Endothelial cell of umbilical vein (primary cell): ENCODE results near the gene EPC2. TPM values are rescaled to one million over a fixed set of nuclear protein-coding genes. Genes with fewer than 3 reads are reported as not detected.

Experiments used
- BruUV-seq: library from RNA; stranded (reverse); fragments of 400-500 nt; replicated peaks from 2 replicates; lab custom pipeline; 2021; lab: Mats Ljungman, UMichigan
- CTCF ChIA-PET: fragments of 300-600, 350-600 bp; sonication (Branson Sonifier 250); formaldehyde crosslinking; loops from one replicate; lab custom pipeline; 2021; ENCODE audit warnings: antibody characterized with exemption, inconsistent platforms; lab: Charles Lee
- POLR2A ChIA-PET: fragments of 300-600, 350-600 bp; sonication (Branson Sonifier 250); formaldehyde crosslinking; loops from one replicate; lab custom pipeline; 2021; ENCODE audit warnings: antibody characterized with exemption, inconsistent platforms; lab: Charles Lee
- DNase-seq: peaks from one replicate; pipeline ENCODE4 v3.0.0-alpha.2; 2011; ENCODE audit warnings: low read depth, low spot score
- FAIRE-seq: peaks from 2 replicates; lab custom pipeline; 2011; peaks lifted over from hg19 to GRCh38; lab: Jason Lieb, UNC
- H2AFZ ChIP-seq: 2 replicates; pipeline ENCODE4 v1.6.0; 2012; ENCODE audit warnings: low read depth, low read length, control low read depth, inconsistent platforms
- H3K27ac ChIP-seq: 2 replicates; pipeline ENCODE4 v1.5.1; 2011; ENCODE audit warnings: low read depth, mild to moderate bottlenecking, control low read depth, low read length, moderate library complexity; ENCODE audit not compliant: insufficient read depth
- H3K27me3 ChIP-seq, 2 experiments: 2 replicates each; pipeline versions ENCODE4 v1.6.0 to v1.6.1; 2011; ENCODE audit warnings: low read length in 2 of 2, mixed read lengths in 1 of 2; ENCODE audit not compliant: control insufficient read depth in 2 of 2, insufficient read depth in 2 of 2
- H3K36me3 ChIP-seq, 2 experiments: 2 replicates in 1 of 2; 3 replicates in 1 of 2; pipeline ENCODE4 v1.5.1; 2011; ENCODE audit warnings: low read length in 2 of 2, mild to moderate bottlenecking in 1 of 2, moderate library complexity in 1 of 2; ENCODE audit not compliant: control insufficient read depth in 2 of 2, insufficient read depth in 2 of 2; ENCODE audit errors: extremely low read depth in 1 of 2
- H3K4me1 ChIP-seq: 3 replicates; pipeline ENCODE4 v1.5.1; 2011; ENCODE audit warnings: mild to moderate bottlenecking, low read length; ENCODE audit not compliant: control insufficient read depth, insufficient read depth; ENCODE audit errors: extremely low read depth
- H3K4me2 ChIP-seq: 2 replicates; pipeline ENCODE4 v1.6.1; 2011; ENCODE audit warnings: low read length, control low read depth, mixed read lengths; ENCODE audit not compliant: insufficient read depth
- H3K4me3 ChIP-seq, 3 experiments: fragments of 200-600 bp in 1 of 3; sonication (generic), shearing (Covaris generic) in 1 of 3; replicated peaks in 1 of 3; 2 replicates each; pipeline ENCODE4 v1.5.1; 2011 to 2016; ENCODE audit warnings: control low read depth in 3 of 3, low read length in 3 of 3, mild to moderate bottlenecking in 2 of 3, inconsistent platforms in 1 of 3, low read depth in 1 of 3, moderate library complexity in 1 of 3; ENCODE audit not compliant: insufficient read depth in 1 of 3
- H3K79me2 ChIP-seq: 2 replicates; pipeline ENCODE4 v1.6.0; 2012; ENCODE audit warnings: low read length, inconsistent platforms; ENCODE audit not compliant: control insufficient read depth, insufficient read depth
- H3K9ac ChIP-seq: replicated peaks from 2 replicates; pipeline ENCODE3; 2011; ENCODE audit warnings: low read length, control low read depth; ENCODE audit not compliant: insufficient read depth; ENCODE audit errors: extremely low read depth
- H3K9me1 ChIP-seq: replicated peaks from 3 replicates; pipeline ENCODE4 v1.6.0; 2011; ENCODE audit warnings: mild to moderate bottlenecking, low read length; ENCODE audit not compliant: control insufficient read depth, insufficient read depth; ENCODE audit errors: extremely low read depth
- H3K9me3 ChIP-seq: replicated peaks from 2 replicates; pipeline ENCODE4 v1.5.1; 2012; ENCODE audit warnings: low read length, inconsistent platforms; ENCODE audit not compliant: control insufficient read depth, insufficient read depth
- H4K20me1 ChIP-seq: replicated peaks from 2 replicates; pipeline ENCODE3; 2011; ENCODE audit warnings: mild to moderate bottlenecking, low read length; ENCODE audit not compliant: control insufficient read depth, insufficient read depth; ENCODE audit errors: extremely low read depth
- FOS ChIP-seq: IDR thresholded peaks from 2 replicates; pipeline ENCODE4 v1.6.1; 2011; ENCODE audit warnings: mild to moderate bottlenecking, low read length, moderate library complexity, borderline replicate concordance; ENCODE audit not compliant: insufficient read depth
- JUN ChIP-seq: IDR thresholded peaks from 2 replicates; pipeline ENCODE4 v1.6.1; 2011; ENCODE audit warnings: borderline replicate concordance, low read depth; ENCODE audit not compliant: insufficient read length, insufficient read depth
- MYC ChIP-seq: IDR thresholded peaks from one replicate; pipeline ENCODE4 v1.6.1; 2011; ENCODE audit warnings: mild to moderate bottlenecking, low read depth, low read length
- POLR2A ChIP-seq: IDR thresholded peaks from 2 replicates; pipeline ENCODE4 v1.6.1; 2012; ENCODE audit warnings: low read depth, mild to moderate bottlenecking, control low read depth, low read length
- POLR2AphosphoS5 ChIP-seq: IDR thresholded peaks from 2 replicates; pipeline ENCODE4 v1.6.1; 2012; ENCODE audit warnings: low read depth, mild to moderate bottlenecking, control low read depth, low read length, moderate library complexity; ENCODE audit not compliant: insufficient read depth
- dilution Hi-C: fragments of 300-500 bp; cut with MboI; formaldehyde crosslinking; loops from one replicate; pipeline ENCODE4 v1.15.0; 2019; ENCODE audit warnings: low sequenced_read_pairs; ENCODE audit not compliant: extremely low pct_ligation_motif_present
- intact Hi-C: fragments of 100-400 bp; cut with micrococcal nuclease; formaldehyde crosslinking; loops from one replicate; pipeline ENCODE4 v1.10.0; 2022
- polyA plus RNA-seq, 4 experiments: library from polyadenylated mRNA; depleted of rRNA in 3 of 4; stranded (reverse) in 3 of 4; unstranded in 1 of 4; fragments of >200 nt; gene quantifications; 2 replicates each; pipeline versions ENCODE4 v1.2.1 to v1.2.3, GENCODE V29; 2011 to 2012; ENCODE audit warnings: missing spikeins in 1 of 4
- total RNA-seq: library from RNA; stranded (reverse); gene quantifications from 2 replicates; pipeline ENCODE4 v1.2.3, GENCODE V29; 2021
- TF ChIP-seq, protein P1 (sequence below), 2 donors: IDR thresholded peaks; 1 replicate in 1 of 2; 2 replicates in 1 of 2; pipeline ENCODE4 v1.5.1; 2011; ENCODE audit warnings: low read length in 2 of 2, mild to moderate bottlenecking in 2 of 2, moderate library complexity in 2 of 2, control low read depth in 1 of 2, inconsistent platforms in 1 of 2, low read depth in 1 of 2; ENCODE audit not compliant: insufficient read depth in 1 of 2; ENCODE audit errors: extremely low read depth in 1 of 2

Gene EPC2
- total and polyA plus RNA-seq, 2 donors (not counting 3 experiments of a cell fraction or from before 2014, with no cell fraction given), result 15.1 to 25.2 TPM

DNA sequence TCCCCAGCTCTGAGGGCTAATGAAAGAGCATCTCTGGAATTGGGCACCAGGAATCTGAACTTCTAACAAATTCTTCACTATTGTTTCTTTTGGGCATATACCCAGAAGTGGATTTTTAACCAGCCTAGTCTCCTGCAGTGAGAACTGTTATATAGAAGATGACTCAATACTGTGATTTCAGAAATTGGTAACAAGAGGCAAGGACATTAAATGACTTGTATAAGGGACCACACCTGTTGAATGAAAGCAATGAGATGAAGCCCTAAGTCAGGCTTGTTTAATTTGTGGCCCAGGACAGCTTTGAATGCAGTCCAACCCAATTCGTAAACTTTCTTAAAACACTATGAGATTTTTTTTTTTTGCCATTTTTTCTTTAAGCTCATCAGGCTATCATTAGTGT, 57.9 kb downstream of the EPC2 start:
- dilution Hi-C loops (no loop called here), intact Hi-C loops (no loop called here)
- ChIA-PET CTCF (interaction anchor here (0.7 kb wide), 1 partner anchor 194 kb away, joined by 3 read pairs; no protein-coding TSS in a partner anchor), POLR2A (no interaction called here)
- Histone ChIP-seq H3K36me3 (no peaks in the 10 kb centered on the region), H3K27ac (no peak overlapping the region), H3K4me2 (no peak overlapping the region), H3K4me1 (no peaks in the 10 kb centered on the region), H3K9ac (no peak overlapping the region), H3K27me3 (no peaks in the 10 kb centered on the region), H3K9me3 (no peaks in the 10 kb centered on the region), H3K79me2 (peaks cover 36% of the 10 kb centered on the region), H3K9me1 (no peaks in the 10 kb centered on the region), H2AFZ (no peak overlapping the region), H3K4me3 (no peak overlapping the region), H4K20me1 (no peaks in the 10 kb centered on the region)
- TF ChIP-seq JUN, result no peak
- no peak for TF ChIP-seq POLR2AphosphoS5
- BruUV-seq, result no TSS peak
- no peak for DNase-seq
- FAIRE-seq, result no peak

DNA sequence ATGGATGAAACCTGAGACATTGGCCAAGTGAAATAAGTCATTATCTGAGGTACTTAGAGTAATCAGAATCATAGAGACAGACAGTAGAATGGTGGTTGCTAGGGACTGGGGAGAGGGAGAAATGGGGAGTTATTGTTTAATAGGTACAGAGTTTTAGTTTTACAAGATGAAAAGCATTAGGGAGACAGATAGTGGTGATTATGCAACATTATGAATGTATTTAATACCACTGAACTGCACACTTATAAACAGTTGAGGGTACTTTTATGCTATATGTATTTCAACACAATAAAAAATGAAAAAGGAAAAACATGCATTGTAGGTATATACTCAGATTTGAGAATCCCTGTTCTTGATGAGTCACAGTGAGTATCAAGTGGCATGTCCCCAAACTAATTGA, 59.7 kb downstream of the EPC2 start:
- Histone ChIP-seq H3K4me2 (no peak overlapping the region), H4K20me1 (no peaks in the 10 kb centered on the region), H3K27me3 (no peaks in the 10 kb centered on the region), H2AFZ (no peak overlapping the region), H3K4me3 (no peak overlapping the region), H3K9ac (no peak overlapping the region), H3K27ac (no peak overlapping the region), H3K4me1 (no peaks in the 10 kb centered on the region), H3K79me2 (peaks cover 34% of the 10 kb centered on the region), H3K9me1 (no peaks in the 10 kb centered on the region), H3K36me3 (no peaks in the 10 kb centered on the region), H3K9me3 (no peaks in the 10 kb centered on the region)
- ChIA-PET POLR2A (no interaction called here), CTCF (no interaction called here)
- TF ChIP-seq, protein P1, sequence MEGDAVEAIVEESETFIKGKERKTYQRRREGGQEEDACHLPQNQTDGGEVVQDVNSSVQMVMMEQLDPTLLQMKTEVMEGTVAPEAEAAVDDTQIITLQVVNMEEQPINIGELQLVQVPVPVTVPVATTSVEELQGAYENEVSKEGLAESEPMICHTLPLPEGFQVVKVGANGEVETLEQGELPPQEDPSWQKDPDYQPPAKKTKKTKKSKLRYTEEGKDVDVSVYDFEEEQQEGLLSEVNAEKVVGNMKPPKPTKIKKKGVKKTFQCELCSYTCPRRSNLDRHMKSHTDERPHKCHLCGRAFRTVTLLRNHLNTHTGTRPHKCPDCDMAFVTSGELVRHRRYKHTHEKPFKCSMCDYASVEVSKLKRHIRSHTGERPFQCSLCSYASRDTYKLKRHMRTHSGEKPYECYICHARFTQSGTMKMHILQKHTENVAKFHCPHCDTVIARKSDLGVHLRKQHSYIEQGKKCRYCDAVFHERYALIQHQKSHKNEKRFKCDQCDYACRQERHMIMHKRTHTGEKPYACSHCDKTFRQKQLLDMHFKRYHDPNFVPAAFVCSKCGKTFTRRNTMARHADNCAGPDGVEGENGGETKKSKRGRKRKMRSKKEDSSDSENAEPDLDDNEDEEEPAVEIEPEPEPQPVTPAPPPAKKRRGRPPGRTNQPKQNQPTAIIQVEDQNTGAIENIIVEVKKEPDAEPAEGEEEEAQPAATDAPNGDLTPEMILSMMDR (IDR thresholded peaks at IDR 0.05; ENCODE audit: extremely low read depth in 1 of 2, insufficient read depth in 1 of 2, low read depth in 1 of 2, low read length in 2 of 2), result no peak
- no peak for TF ChIP-seq POLR2A
- TF ChIP-seq POLR2AphosphoS5, result no peak
- TF ChIP-seq FOS, result no peak
- TF ChIP-seq MYC, result no peak
- no peak for TF ChIP-seq JUN
- dilution Hi-C loops (no loop called here), intact Hi-C loops (no loop called here)
- DNase-seq, result no peak
- BruUV-seq, result no TSS peak
- no peak for FAIRE-seq
